Glomerular endothelial cell (primary cell): ENCODE data around the gene MAB21L2. TPM values are rescaled to one million over a fixed set of nuclear protein-coding genes. Genes with fewer than 3 reads are reported as not detected.

ENCODE experiments used
- DNase-seq: peaks from one replicate; pipeline ENCODE4 v3.0.0-alpha.2; 2011; ENCODE audit warnings: low read depth, low spot score; ENCODE audit errors: extremely low read depth
- total RNA-seq: library from RNA; depleted of rRNA; stranded (reverse); fragments of >200 nt; gene quantifications from 2 replicates; pipeline ENCODE4 v1.2.3, GENCODE V29; 2015

Gene MAB21L2
- total RNA-seq, 1 donor from 2014 or later, result 0.70 TPM

GRCh38 chr4:150573534-150573933 lies 8.4 kb upstream of the MAB21L2 start:
- no peak for DNase-seq

DNA sequence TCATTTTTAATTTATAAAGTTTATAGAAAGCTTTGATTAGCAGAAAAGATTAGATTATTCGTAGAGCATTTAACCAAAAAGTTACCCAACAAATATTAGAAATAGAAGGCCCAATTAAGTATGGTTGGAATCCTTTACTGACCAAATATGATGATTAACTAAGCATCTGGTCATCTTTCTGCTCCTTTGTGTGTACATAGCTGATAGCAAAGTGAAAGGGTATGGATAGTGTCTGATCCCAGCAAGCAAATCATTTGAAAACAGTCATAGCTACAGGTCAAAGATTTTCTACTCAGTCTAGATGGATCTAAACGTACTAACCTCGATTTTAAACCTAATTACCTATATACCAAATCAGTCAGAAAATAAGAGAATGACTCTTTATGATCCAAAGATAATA lies 7.3 kb upstream of the MAB21L2 start:
- DNase-seq, result no peak

GRCh38 chr4:150577796-150578195 lies 4.2 kb upstream of the MAB21L2 start:
- DNase-seq, result no peak

- DNase-seq, result no peak
Measured at GRCh38 chr4:150578745-150579501, 3.0 kb upstream of the MAB21L2 start.

DNA sequence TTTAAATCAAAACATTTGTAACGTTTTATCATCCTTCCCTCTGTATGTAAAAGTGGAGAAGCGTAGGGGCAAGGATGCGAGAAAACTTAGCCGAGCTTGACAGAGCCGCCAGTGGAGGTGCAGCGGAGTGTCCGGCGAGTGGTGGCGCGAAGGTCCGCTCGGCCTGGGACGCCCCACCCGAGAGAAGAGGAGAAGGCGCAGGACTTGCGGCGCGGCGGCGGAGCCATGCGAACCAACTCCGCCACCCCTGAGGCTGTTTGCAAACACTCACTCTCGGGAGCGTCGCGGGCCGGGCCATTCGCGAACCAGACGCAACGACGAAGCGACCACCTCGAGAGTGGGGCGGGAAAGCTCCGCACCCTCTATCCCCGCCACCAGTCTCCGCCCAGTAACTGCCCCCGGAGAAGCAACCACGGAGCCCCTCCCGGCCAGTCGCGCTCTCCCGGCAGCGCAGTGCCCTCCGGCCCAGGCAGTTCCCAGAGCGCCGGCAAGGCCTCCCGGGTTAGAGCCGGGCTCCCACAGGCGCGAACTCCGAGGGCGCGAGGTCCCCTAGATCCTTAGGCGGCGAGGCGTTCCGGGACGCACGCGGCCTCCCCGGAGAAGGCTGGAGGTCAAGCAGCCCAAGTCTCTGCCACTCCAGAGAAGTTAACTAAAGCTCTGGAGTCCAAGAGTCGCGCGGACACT lies 2.3 kb upstream of the MAB21L2 start:
- DNase-seq, result no peak

DNA sequence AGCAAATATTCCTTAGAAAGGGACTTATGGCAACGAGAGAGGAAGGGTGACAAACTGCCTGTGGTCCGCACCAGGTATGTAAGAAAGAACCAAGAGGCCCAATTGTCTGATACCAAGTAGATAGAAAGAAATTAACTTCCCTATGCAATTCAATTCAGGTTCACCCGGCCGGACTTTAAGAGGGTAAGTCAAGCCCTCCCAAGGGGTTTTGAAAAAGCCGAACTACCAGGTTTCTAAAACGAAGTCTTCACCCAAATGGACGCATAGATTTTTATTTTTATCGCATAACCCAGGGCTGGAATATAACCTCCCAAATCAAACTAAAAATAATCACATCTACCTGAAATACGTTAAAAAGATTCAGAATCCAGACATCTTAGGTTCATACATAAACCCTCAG lies 1.6 kb upstream of the MAB21L2 start:
- no peak for DNase-seq

DNA sequence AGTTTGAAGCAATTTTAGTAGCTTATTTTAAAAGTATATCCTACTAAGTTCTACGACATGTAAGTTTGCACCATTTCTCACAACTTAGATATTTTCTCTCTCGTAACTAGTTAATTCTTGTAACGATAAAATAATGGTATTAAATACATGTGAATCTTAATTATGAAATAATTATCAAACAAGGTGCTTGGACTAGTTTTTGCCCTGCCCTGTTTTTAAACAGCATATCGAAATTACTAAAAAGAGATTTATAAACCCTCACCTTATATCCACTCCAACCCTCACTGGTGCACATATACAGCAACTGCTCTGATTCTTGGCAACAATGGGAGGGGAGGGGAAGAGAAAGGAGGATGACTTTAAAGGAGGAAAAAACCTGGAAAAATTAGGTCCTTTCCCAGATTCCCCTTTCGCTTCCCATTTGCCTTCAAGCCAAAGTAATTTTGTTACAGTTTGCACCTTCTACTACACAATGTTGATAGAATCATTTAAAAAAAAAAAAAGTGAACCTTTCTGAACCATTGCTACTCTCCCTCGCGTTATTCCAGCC lies 820 bp upstream of the MAB21L2 start:
- DNase-seq, result no peak

DNA sequence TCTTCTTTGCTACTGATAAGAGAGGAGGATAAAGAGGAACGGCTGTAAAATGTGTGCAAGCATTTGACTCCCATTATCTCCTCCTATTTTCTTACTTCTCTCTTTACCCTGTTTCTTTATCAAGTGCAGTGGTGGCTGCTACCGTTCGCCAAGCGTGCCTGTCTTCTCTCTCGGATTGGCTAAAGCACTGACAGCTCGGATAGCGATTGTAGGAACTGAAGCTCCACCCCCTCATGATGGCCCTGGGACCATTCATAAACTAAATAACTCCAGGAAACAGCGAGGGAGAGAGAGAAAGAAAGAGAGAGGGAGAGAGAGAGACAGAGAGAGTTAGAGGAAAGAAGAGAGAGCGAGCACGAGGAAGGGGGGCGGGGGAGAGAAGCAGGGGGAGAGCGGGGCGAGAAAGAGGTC lies 305 bp upstream of the MAB21L2 start:
- no peak for DNase-seq

GRCh38 chr4:150582873-150583286 lies 929 bp downstream of the MAB21L2 start:
- no peak for DNase-seq

- DNase-seq, result no peak
Measured at GRCh38 chr4:150583287-150584110, 1.5 kb downstream of the MAB21L2 start.

DNA sequence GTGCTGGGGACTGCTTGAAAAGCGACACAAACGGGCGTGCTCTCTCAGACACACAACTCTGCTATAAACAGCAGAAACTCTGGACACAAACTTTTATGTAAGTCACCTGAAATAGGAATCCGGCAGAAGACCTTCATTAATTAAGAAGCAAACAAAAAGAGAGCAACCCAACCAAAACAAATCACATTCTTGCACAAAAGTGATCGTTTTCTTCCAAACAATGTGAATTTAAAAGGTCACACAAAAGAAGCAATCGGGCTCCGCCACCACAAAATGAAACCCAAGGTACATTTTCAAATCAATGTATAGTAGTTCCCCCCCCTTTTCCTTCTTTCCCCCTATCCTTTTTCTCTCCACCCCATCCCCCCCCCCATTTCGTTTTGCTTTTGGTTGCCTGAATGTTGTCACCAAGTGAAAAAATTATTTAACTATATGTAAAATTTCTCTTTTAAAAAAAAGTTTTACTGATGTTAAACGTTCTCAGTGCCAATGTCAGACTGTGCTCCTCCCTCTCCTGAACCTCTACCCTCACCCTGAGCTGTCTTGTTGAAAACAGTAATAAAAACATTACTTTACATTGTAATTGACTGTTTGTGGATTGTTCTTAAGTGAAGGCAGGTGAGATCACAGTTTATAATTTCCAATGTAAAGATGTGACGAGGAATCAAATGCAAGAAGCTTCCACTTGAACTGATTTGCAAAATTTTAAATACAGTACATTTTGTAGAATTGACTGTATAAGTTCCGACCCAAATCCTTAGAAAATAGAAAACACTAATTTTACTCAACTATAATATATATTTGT lies 2.4 kb downstream of the MAB21L2 start:
- no peak for DNase-seq

DNA sequence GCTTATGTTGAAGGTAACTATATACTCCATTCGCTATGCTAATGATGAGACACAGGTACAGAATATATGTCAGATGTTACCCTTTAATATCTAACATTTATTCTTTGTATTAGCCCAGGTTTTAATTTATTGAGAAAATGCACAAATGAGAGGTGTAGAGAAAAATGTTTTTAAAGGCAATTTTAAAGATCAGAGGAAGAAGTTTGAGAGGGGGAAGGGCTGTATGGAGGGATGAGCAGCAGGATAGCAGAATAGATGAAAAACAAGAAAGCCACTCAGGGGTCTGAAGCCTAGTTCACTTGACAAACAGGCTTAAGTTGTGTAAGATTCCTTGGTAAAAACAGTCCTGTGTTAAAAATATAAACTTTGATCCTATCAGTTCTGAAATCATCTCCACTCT lies 3.7 kb downstream of the MAB21L2 start:
- DNase-seq, result no peak

- DNase-seq, result no peak
Measured at GRCh38 chr4:150586162-150586810, 4.3 kb downstream of the MAB21L2 start.

GRCh38 chr4:150588316-150588715 lies 6.4 kb downstream of the MAB21L2 start:
- DNase-seq, result no peak

GRCh38 chr4:150589157-150589556 lies 7.2 kb downstream of the MAB21L2 start:
- DNase-seq, result no peak

GRCh38 chr4:150590631-150591030 lies 8.7 kb downstream of the MAB21L2 start:
- DNase-seq, result no peak

DNA sequence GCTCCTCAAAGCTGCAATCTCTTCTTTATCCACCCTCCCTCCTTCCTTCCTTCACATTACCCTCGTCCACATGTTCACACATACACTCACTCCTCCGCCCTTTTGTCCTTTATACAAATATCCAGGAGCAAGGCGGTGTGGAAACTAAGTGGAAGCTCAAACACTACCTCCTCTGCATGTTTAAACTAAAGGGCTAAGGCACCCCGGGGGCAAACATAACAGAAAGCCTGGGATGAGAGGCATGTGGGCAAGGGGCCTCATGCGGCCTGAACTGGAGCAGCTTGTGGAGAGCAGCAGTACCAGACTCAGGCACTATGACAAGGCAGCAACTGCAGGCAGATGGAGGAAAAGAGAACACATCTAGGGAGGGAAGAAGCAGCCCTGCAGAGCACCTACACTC lies 9.5 kb downstream of the MAB21L2 start:
- DNase-seq, result no peak

DNA sequence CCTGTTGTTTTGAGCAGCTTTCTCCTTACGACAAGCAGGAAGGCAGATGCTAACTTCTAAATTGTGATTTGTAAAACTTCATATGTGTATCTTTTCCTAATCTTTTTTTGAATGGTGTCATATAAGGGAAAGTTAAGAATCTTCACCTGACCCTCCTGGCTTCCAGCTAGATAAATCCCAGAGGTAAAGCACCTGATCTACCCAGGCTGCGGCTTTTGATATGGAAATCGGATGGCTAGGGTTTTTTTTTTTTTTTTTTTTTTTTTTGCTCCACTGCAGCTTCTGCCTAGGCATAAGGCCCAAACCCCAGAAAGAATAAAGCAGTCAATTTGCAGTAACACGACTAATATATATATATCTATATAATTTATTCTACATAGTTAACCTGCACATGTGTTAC lies 10.0 kb downstream of the MAB21L2 start:
- DNase-seq, result no peak

DNA sequence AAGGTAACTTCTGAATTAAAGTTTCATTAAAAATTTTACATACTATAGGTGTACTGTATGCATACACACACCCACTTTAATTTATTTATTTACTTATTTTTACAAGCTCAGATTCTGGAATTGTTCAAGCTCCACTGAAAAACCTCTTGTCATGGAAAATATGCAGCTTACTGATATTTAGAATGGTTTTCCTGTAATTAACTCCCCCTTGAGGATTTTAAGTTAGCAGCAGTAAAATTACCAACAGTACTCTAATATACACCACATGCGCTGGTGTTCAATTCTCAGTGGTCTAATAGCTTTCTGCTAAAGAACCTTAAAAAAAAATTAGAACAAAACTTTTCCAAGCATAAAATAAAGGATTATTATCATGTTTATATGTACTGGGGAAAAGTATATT lies 12.0 kb downstream of the MAB21L2 start:
- DNase-seq, result no peak

GRCh38 chr4:150598909-150599308 lies 17.0 kb downstream of the MAB21L2 start:
- DNase-seq, result no peak
